HCT116 (cell line): ENCODE measurements around the gene LDLRAD4.

ENCODE experiments used
- CEBPB ChIP-seq: IDR thresholded peaks from 2 replicates; pipeline ENCODE4 v1.6.1; 2012; ENCODE audit warnings: low read depth
- EGR1 ChIP-seq: IDR thresholded peaks from 2 replicates; pipeline ENCODE4 v1.6.1; 2012; ENCODE audit warnings: low read depth
- EZH2 ChIP-seq: fragments of 200-600 bp; sonication (generic); IDR thresholded peaks from 2 replicates; pipeline ENCODE4 v1.6.1; 2017; ENCODE audit warnings: antibody characterized with exemption, mixed run types
- FOSL1 ChIP-seq: IDR thresholded peaks from 2 replicates; pipeline ENCODE4 v1.6.1; 2012; ENCODE audit warnings: low read depth
- POLR2A ChIP-seq: IDR thresholded peaks from 2 replicates; pipeline ENCODE4 v1.7.0; 2011; ENCODE audit warnings: borderline replicate concordance; ENCODE audit not compliant: insufficient read depth, insufficient read length; ENCODE audit errors: extremely low read depth
- YY1 ChIP-seq: IDR thresholded peaks from 2 replicates; pipeline ENCODE4 v1.6.1; 2011; ENCODE audit warnings: low read length, low read depth, moderate library complexity, mild to moderate bottlenecking; ENCODE audit not compliant: insufficient replicate concordance; ENCODE audit errors: extremely low read depth
- TF ChIP-seq, protein P1 (sequence below), 3 experiments: fragments of 200-600 bp in 1 of 3; sonication (generic) in 1 of 3; IDR thresholded peaks in 2 of 3; conservative IDR thresholded peaks in 1 of 3; 2 replicates each; pipeline ENCODE4 v1.5.1; 2012 to 2017; ENCODE audit warnings: low read depth in 2 of 3, low read length in 2 of 3, antibody characterized with exemption in 1 of 3, borderline replicate concordance in 1 of 3, control low read depth in 1 of 3, mild to moderate bottlenecking in 1 of 3, mixed read lengths in 1 of 3, mixed run types in 1 of 3, moderate library complexity in 1 of 3; ENCODE audit not compliant: insufficient read depth in 1 of 3
- TF ChIP-seq, protein P2 (sequence below): IDR thresholded peaks from 2 replicates; pipeline ENCODE4 v1.6.1; 2011; ENCODE audit warnings: mild to moderate bottlenecking, low read length, moderate library complexity; ENCODE audit not compliant: insufficient replicate concordance; ENCODE audit errors: extremely low read depth
- TF ChIP-seq, protein P3 (sequence below): IDR thresholded peaks from 2 replicates; pipeline ENCODE4 v1.6.1; 2012; ENCODE audit warnings: low read depth

DNA sequence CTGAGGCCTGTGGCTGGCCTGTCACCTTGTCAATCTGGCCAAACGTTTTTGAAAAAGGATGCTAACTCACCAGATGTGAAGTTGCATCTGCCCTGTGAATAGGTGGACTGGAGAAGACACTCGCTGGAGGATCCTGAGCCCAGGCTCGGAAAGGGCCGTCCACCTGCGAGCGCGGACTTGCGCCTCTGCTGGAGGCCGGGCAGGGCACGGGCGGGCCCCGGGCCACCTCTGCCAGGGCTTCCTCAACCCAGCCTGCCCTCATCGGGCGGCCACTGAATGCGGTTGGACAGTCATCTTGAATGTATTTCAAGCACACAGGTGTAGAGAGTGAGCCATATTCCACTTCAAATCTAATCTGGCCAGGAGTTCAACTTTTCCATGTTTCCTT, 423.9 kb downstream of the LDLRAD4 start:
- TF ChIP-seq, protein P1, sequence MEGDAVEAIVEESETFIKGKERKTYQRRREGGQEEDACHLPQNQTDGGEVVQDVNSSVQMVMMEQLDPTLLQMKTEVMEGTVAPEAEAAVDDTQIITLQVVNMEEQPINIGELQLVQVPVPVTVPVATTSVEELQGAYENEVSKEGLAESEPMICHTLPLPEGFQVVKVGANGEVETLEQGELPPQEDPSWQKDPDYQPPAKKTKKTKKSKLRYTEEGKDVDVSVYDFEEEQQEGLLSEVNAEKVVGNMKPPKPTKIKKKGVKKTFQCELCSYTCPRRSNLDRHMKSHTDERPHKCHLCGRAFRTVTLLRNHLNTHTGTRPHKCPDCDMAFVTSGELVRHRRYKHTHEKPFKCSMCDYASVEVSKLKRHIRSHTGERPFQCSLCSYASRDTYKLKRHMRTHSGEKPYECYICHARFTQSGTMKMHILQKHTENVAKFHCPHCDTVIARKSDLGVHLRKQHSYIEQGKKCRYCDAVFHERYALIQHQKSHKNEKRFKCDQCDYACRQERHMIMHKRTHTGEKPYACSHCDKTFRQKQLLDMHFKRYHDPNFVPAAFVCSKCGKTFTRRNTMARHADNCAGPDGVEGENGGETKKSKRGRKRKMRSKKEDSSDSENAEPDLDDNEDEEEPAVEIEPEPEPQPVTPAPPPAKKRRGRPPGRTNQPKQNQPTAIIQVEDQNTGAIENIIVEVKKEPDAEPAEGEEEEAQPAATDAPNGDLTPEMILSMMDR (IDR thresholded peaks at IDR 0.05 in 2 of 3, conservative IDR thresholded peaks at IDR 0.05 in 1 of 3; ENCODE audit: borderline replicate concordance in 1 of 3, insufficient read depth in 1 of 3, low read depth in 2 of 3, low read length in 2 of 3) = no peak
- TF ChIP-seq CEBPB = no peak
- TF ChIP-seq, protein P2, sequence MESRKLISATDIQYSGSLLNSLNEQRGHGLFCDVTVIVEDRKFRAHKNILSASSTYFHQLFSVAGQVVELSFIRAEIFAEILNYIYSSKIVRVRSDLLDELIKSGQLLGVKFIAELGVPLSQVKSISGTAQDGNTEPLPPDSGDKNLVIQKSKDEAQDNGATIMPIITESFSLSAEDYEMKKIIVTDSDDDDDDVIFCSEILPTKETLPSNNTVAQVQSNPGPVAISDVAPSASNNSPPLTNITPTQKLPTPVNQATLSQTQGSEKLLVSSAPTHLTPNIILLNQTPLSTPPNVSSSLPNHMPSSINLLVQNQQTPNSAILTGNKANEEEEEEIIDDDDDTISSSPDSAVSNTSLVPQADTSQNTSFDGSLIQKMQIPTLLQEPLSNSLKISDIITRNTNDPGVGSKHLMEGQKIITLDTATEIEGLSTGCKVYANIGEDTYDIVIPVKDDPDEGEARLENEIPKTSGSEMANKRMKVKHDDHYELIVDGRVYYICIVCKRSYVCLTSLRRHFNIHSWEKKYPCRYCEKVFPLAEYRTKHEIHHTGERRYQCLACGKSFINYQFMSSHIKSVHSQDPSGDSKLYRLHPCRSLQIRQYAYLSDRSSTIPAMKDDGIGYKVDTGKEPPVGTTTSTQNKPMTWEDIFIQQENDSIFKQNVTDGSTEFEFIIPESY = no peak
- no peak for TF ChIP-seq YY1
- no peak for TF ChIP-seq POLR2A
- no peak for TF ChIP-seq FOSL1
- no peak for TF ChIP-seq EGR1
- TF ChIP-seq, protein P3, sequence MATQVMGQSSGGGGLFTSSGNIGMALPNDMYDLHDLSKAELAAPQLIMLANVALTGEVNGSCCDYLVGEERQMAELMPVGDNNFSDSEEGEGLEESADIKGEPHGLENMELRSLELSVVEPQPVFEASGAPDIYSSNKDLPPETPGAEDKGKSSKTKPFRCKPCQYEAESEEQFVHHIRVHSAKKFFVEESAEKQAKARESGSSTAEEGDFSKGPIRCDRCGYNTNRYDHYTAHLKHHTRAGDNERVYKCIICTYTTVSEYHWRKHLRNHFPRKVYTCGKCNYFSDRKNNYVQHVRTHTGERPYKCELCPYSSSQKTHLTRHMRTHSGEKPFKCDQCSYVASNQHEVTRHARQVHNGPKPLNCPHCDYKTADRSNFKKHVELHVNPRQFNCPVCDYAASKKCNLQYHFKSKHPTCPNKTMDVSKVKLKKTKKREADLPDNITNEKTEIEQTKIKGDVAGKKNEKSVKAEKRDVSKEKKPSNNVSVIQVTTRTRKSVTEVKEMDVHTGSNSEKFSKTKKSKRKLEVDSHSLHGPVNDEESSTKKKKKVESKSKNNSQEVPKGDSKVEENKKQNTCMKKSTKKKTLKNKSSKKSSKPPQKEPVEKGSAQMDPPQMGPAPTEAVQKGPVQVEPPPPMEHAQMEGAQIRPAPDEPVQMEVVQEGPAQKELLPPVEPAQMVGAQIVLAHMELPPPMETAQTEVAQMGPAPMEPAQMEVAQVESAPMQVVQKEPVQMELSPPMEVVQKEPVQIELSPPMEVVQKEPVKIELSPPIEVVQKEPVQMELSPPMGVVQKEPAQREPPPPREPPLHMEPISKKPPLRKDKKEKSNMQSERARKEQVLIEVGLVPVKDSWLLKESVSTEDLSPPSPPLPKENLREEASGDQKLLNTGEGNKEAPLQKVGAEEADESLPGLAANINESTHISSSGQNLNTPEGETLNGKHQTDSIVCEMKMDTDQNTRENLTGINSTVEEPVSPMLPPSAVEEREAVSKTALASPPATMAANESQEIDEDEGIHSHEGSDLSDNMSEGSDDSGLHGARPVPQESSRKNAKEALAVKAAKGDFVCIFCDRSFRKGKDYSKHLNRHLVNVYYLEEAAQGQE = no peak
- no peak for TF ChIP-seq EZH2
